GM23338 (cell line): ENCODE results near the gene CAPN10. TPM values are rescaled to one million over a fixed set of nuclear protein-coding genes. Genes with fewer than 3 reads are reported as not detected.

Experiments
- ATAC-seq: fragments of 200-7000 bp; cut with Tn5 transposase; 3 replicates; pipeline ENCODE4 v1.9.1; 2020
- DNase-seq: peaks from one replicate; pipeline ENCODE4 v3.0.0-alpha.2; 2015; ENCODE audit warnings: low spot score
- H2AFZ ChIP-seq: fragments of 200-600 bp; sonication (generic); 2 replicates; pipeline ENCODE4 v1.8.0; 2016; ENCODE audit warnings: antibody characterized with exemption, mild to moderate bottlenecking, moderate library complexity
- H3F3A ChIP-seq: fragments of 200-600 bp; sonication (generic); replicated peaks from 2 replicates; pipeline ENCODE4 v1.8.0; 2017; ENCODE audit warnings: antibody characterized with exemption, mixed run types, low read depth
- H3K27ac ChIP-seq: fragments of 200-600 bp; sonication (generic); 2 replicates; pipeline ENCODE4 v1.6.1; 2016; ENCODE audit warnings: low read depth
- H3K27me3 ChIP-seq: fragments of 200-600 bp; sonication (generic); 2 replicates; pipeline ENCODE4 v1.8.0; 2016; ENCODE audit warnings: mild to moderate bottlenecking, mixed run types, moderate library complexity; ENCODE audit not compliant: insufficient read depth
- H3K36me3 ChIP-seq: fragments of 200-600 bp; sonication (generic); 2 replicates; pipeline ENCODE4 v1.8.0; 2016; ENCODE audit warnings: mild to moderate bottlenecking; ENCODE audit not compliant: insufficient read depth
- H3K4me1 ChIP-seq: fragments of 200-600 bp; sonication (generic); 2 replicates; pipeline ENCODE4 v1.8.0; 2016; ENCODE audit warnings: mild to moderate bottlenecking, moderate library complexity; ENCODE audit not compliant: insufficient read depth
- H3K4me2 ChIP-seq: fragments of 200-600 bp; sonication (generic); 2 replicates; pipeline ENCODE4 v1.7.1; 2017; ENCODE audit warnings: mixed run types
- H3K4me3 ChIP-seq: fragments of 200-600 bp; sonication (generic); 2 replicates; pipeline ENCODE4 v1.6.1; 2016; ENCODE audit warnings: mixed run types
- H3K79me2 ChIP-seq: fragments of 200-600 bp; sonication (generic); replicated peaks from 2 replicates; pipeline ENCODE4 v1.8.0; 2017; ENCODE audit warnings: mild to moderate bottlenecking; ENCODE audit not compliant: insufficient read depth
- H3K9me2 ChIP-seq: fragments of 200-600 bp; sonication (generic); 2 replicates; pipeline ENCODE4 v1.8.0; 2017; ENCODE audit not compliant: insufficient read depth
- H4K20me1 ChIP-seq: fragments of 200-600 bp; sonication (generic); replicated peaks from 2 replicates; pipeline ENCODE4 v1.8.0; 2017; ENCODE audit warnings: mild to moderate bottlenecking; ENCODE audit not compliant: insufficient read depth
- H3K27ac Mint-ChIP-seq: 2 replicates; pipeline ENCODE4 v1.8.0; 2020; ENCODE audit warnings: inconsistent platforms, mild to moderate bottlenecking, moderate library complexity, mixed read lengths
- H3K27me3 Mint-ChIP-seq: 3 replicates; pipeline ENCODE4 v1.8.0; 2022; ENCODE audit warnings: low read depth, mild to moderate bottlenecking, moderate library complexity, mixed read lengths, inconsistent platforms; ENCODE audit not compliant: insufficient read depth, poor library complexity
- H3K36me3 Mint-ChIP-seq: 3 replicates; pipeline ENCODE4 v1.8.0; 2021; ENCODE audit warnings: low read depth, mild to moderate bottlenecking, inconsistent platforms, moderate library complexity, mixed read lengths
- H3K4me1 Mint-ChIP-seq: 3 replicates; pipeline ENCODE4 v1.8.0; 2020; ENCODE audit warnings: mild to moderate bottlenecking, inconsistent platforms, mixed read lengths
- H3K4me3 Mint-ChIP-seq: 3 replicates; pipeline ENCODE4 v1.8.0; 2021; ENCODE audit warnings: moderate library complexity, mild to moderate bottlenecking, inconsistent platforms, mixed read lengths
- H3K9me3 Mint-ChIP-seq: 3 replicates; pipeline ENCODE4 v1.8.0; 2020; ENCODE audit warnings: moderate library complexity, mild to moderate bottlenecking, inconsistent platforms, mixed read lengths
- EZH2 ChIP-seq: fragments of 200-600 bp; sonication (generic); IDR thresholded peaks from one replicate; pipeline ENCODE4 v1.8.0; 2017; ENCODE audit warnings: antibody characterized with exemption, mild to moderate bottlenecking, low read depth; ENCODE audit not compliant: unreplicated experiment
- EZH2phosphoT487 ChIP-seq: fragments of 200-600 bp; sonication (generic); IDR thresholded peaks from one replicate; pipeline ENCODE4 v1.8.1; 2018; ENCODE audit warnings: antibody characterized with exemption; ENCODE audit not compliant: unreplicated experiment
- NANOG ChIP-seq: IDR thresholded peaks from 2 replicates; pipeline ENCODE4 v1.6.1; 2016; ENCODE audit warnings: antibody characterized with exemption, borderline replicate concordance
- POLR2AphosphoS5 ChIP-seq: IDR thresholded peaks from 2 replicates; pipeline ENCODE4 v1.6.1; 2016; ENCODE audit warnings: antibody characterized with exemption, low read depth
- STAT1 ChIP-seq: IDR thresholded peaks from one replicate; pipeline ENCODE4 v1.6.1; 2016; ENCODE audit warnings: antibody characterized with exemption; ENCODE audit not compliant: unreplicated experiment
- ZNF114 ChIP-seq: fragments of 250-450 bp; sonication (Bioruptor Pico); IDR thresholded peaks from 2 replicates; pipeline ENCODE4 v1.5.0; 2020; ENCODE audit warnings: mild to moderate bottlenecking, moderate library complexity
- ZNF331 ChIP-seq: fragments of 250-450 bp; sonication (Bioruptor Pico); IDR thresholded peaks from 2 replicates; pipeline ENCODE4 v1.5.0; 2020; ENCODE audit warnings: low read depth, mild to moderate bottlenecking, moderate library complexity
- polyA plus RNA-seq: library from polyadenylated mRNA; unstranded; fragments of >200 nt; fragmentation: Nextera tagmentation; extraction: Ambion mirVana; gene quantifications from 2 replicates; pipeline ENCODE4 v1.2.1, GENCODE V29; 2016
- total RNA-seq: library from RNA; depleted of rRNA; stranded (reverse); fragments of >200 nt; shearing (Covaris generic); gene quantifications from 2 replicates; pipeline ENCODE4 v1.2.3, GENCODE V29; 2014
- TF ChIP-seq, protein P1 (sequence below), 2 experiments: fragments of 200-600 bp in 1 of 2; sonication (generic) in 1 of 2; conservative IDR thresholded peaks; 2 replicates each; pipeline versions ENCODE4 v1.5.1 to v1.6.1; 2016 to 2017; ENCODE audit warnings: antibody characterized with exemption in 2 of 2, low read depth in 2 of 2, mild to moderate bottlenecking in 2 of 2, moderate library complexity in 1 of 2
- TF ChIP-seq, protein P2 (sequence below): IDR thresholded peaks from one replicate; pipeline ENCODE4 v1.6.1; 2018; ENCODE audit warnings: antibody characterized with exemption; ENCODE audit not compliant: unreplicated experiment
- TF ChIP-seq, protein P3 (sequence below): IDR thresholded peaks from 2 replicates; pipeline ENCODE4 v1.6.1; 2016; ENCODE audit warnings: antibody characterized with exemption
- TF ChIP-seq, protein P4 (sequence below): fragments of 250-450 bp; sonication (Bioruptor Pico); IDR thresholded peaks from 2 replicates; pipeline ENCODE4 v1.5.0; 2020; ENCODE audit warnings: mild to moderate bottlenecking, moderate library complexity

Gene CAPN10
- total and polyA plus RNA-seq, 2 experiments from 2014 or later: 30.2 to 59.8 TPM

DNA sequence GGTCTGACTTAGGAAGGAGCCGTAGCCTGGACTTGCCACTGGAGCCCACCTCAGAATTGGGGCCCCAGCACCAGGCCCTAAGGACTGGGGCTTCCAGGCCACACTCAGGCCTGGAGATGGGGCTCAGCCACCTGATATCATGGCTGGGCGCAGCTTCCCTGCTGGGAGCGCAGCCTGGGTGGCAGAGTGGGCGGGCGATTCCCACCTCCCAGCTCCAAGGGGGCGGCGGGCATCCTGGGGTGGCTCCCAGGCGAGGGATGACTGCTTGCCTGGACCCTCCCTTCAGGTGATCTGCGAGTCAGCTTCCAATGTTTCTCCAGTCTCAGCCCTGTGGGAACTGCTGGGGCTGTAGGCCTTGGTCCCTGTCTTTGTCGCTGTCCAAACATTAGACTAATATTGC is 58.8 kb downstream of the CAPN10 start:
- Histone ChIP-seq H3K27ac (no peak overlapping the region), H3K4me3 (no peak overlapping the region), H3K79me2 (no peaks in the 10 kb centered on the region), H2AFZ (no peak overlapping the region), H3K36me3 (no peaks in the 10 kb centered on the region), H4K20me1 (no peaks in the 10 kb centered on the region), H3K4me1 (no peaks in the 10 kb centered on the region), H3F3A (no peaks in the 10 kb centered on the region), H3K9me2 (no peaks in the 10 kb centered on the region), H3K27me3 (no peaks in the 10 kb centered on the region), H3K4me2 (no peak overlapping the region)
- no peak for ATAC-seq
- TF ChIP-seq STAT1 (no peak), POLR2AphosphoS5 (no peak), NANOG (no peak), EZH2 (no peak), ZNF331 (CRISPR knock-in tag) (no peak), EZH2phosphoT487 (no peak)
- TF ChIP-seq, protein P1, sequence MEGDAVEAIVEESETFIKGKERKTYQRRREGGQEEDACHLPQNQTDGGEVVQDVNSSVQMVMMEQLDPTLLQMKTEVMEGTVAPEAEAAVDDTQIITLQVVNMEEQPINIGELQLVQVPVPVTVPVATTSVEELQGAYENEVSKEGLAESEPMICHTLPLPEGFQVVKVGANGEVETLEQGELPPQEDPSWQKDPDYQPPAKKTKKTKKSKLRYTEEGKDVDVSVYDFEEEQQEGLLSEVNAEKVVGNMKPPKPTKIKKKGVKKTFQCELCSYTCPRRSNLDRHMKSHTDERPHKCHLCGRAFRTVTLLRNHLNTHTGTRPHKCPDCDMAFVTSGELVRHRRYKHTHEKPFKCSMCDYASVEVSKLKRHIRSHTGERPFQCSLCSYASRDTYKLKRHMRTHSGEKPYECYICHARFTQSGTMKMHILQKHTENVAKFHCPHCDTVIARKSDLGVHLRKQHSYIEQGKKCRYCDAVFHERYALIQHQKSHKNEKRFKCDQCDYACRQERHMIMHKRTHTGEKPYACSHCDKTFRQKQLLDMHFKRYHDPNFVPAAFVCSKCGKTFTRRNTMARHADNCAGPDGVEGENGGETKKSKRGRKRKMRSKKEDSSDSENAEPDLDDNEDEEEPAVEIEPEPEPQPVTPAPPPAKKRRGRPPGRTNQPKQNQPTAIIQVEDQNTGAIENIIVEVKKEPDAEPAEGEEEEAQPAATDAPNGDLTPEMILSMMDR (conservative IDR thresholded peaks at IDR 0.05; ENCODE audit: low read depth in 2 of 2): no peak
- TF ChIP-seq, protein P2, sequence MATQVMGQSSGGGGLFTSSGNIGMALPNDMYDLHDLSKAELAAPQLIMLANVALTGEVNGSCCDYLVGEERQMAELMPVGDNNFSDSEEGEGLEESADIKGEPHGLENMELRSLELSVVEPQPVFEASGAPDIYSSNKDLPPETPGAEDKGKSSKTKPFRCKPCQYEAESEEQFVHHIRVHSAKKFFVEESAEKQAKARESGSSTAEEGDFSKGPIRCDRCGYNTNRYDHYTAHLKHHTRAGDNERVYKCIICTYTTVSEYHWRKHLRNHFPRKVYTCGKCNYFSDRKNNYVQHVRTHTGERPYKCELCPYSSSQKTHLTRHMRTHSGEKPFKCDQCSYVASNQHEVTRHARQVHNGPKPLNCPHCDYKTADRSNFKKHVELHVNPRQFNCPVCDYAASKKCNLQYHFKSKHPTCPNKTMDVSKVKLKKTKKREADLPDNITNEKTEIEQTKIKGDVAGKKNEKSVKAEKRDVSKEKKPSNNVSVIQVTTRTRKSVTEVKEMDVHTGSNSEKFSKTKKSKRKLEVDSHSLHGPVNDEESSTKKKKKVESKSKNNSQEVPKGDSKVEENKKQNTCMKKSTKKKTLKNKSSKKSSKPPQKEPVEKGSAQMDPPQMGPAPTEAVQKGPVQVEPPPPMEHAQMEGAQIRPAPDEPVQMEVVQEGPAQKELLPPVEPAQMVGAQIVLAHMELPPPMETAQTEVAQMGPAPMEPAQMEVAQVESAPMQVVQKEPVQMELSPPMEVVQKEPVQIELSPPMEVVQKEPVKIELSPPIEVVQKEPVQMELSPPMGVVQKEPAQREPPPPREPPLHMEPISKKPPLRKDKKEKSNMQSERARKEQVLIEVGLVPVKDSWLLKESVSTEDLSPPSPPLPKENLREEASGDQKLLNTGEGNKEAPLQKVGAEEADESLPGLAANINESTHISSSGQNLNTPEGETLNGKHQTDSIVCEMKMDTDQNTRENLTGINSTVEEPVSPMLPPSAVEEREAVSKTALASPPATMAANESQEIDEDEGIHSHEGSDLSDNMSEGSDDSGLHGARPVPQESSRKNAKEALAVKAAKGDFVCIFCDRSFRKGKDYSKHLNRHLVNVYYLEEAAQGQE: no peak
- TF ChIP-seq, protein P3, sequence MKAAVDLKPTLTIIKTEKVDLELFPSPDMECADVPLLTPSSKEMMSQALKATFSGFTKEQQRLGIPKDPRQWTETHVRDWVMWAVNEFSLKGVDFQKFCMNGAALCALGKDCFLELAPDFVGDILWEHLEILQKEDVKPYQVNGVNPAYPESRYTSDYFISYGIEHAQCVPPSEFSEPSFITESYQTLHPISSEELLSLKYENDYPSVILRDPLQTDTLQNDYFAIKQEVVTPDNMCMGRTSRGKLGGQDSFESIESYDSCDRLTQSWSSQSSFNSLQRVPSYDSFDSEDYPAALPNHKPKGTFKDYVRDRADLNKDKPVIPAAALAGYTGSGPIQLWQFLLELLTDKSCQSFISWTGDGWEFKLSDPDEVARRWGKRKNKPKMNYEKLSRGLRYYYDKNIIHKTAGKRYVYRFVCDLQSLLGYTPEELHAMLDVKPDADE: no peak
- no peak for DNase-seq
- H3K4me1 Mint-ChIP-seq: peaks cover 10% of the 10 kb centered on the region
- H3K27me3 Mint-ChIP-seq: peaks cover 13% of the 10 kb centered on the region
- H3K4me3 Mint-ChIP-seq: no peak overlapping the region
- H3K9me3 Mint-ChIP-seq: no peaks in the 10 kb centered on the region
- no peak overlapping the region for H3K27ac Mint-ChIP-seq
- H3K36me3 Mint-ChIP-seq: no peaks in the 10 kb centered on the region

DNA sequence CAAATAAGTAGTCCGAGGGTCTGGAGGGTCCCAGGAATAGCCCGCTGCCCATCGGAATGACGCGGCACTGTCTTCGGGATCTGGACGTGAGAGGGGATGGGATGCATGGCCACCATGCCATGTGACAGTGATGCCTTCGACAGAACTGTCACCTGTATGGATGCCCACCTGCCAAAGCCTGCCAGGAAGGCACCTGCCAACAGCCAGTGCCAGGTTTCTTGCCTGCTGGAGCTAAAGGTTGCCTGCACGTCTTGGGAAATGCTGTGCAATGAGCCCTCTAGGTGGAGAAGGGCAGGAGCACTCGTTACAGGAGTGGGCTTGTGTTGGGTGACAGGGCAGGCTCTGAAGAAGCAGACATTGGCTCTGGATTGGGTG is 59.3 kb downstream of the CAPN10 start:
- Histone ChIP-seq H3K79me2 (no peaks in the 10 kb centered on the region), H3K27me3 (no peaks in the 10 kb centered on the region), H3F3A (no peaks in the 10 kb centered on the region), H4K20me1 (no peaks in the 10 kb centered on the region), H3K36me3 (no peaks in the 10 kb centered on the region), H3K27ac (no peak overlapping the region), H3K4me1 (no peaks in the 10 kb centered on the region), H3K9me2 (no peaks in the 10 kb centered on the region), H3K4me3 (no peak overlapping the region), H3K4me2 (no peak overlapping the region), H2AFZ (no peak overlapping the region)
- ATAC-seq (no peak), DNase-seq (no peak)
- Mint-ChIP-seq H3K4me3 (no peak overlapping the region), H3K4me1 (peaks cover 10% of the 10 kb centered on the region), H3K27ac (no peak overlapping the region), H3K36me3 (no peaks in the 10 kb centered on the region), H3K9me3 (no peaks in the 10 kb centered on the region), H3K27me3 (peaks cover 13% of the 10 kb centered on the region)
- TF ChIP-seq ZNF114 (CRISPR knock-in tag) (no peak), POLR2AphosphoS5 (no peak)
- TF ChIP-seq, protein P4, sequence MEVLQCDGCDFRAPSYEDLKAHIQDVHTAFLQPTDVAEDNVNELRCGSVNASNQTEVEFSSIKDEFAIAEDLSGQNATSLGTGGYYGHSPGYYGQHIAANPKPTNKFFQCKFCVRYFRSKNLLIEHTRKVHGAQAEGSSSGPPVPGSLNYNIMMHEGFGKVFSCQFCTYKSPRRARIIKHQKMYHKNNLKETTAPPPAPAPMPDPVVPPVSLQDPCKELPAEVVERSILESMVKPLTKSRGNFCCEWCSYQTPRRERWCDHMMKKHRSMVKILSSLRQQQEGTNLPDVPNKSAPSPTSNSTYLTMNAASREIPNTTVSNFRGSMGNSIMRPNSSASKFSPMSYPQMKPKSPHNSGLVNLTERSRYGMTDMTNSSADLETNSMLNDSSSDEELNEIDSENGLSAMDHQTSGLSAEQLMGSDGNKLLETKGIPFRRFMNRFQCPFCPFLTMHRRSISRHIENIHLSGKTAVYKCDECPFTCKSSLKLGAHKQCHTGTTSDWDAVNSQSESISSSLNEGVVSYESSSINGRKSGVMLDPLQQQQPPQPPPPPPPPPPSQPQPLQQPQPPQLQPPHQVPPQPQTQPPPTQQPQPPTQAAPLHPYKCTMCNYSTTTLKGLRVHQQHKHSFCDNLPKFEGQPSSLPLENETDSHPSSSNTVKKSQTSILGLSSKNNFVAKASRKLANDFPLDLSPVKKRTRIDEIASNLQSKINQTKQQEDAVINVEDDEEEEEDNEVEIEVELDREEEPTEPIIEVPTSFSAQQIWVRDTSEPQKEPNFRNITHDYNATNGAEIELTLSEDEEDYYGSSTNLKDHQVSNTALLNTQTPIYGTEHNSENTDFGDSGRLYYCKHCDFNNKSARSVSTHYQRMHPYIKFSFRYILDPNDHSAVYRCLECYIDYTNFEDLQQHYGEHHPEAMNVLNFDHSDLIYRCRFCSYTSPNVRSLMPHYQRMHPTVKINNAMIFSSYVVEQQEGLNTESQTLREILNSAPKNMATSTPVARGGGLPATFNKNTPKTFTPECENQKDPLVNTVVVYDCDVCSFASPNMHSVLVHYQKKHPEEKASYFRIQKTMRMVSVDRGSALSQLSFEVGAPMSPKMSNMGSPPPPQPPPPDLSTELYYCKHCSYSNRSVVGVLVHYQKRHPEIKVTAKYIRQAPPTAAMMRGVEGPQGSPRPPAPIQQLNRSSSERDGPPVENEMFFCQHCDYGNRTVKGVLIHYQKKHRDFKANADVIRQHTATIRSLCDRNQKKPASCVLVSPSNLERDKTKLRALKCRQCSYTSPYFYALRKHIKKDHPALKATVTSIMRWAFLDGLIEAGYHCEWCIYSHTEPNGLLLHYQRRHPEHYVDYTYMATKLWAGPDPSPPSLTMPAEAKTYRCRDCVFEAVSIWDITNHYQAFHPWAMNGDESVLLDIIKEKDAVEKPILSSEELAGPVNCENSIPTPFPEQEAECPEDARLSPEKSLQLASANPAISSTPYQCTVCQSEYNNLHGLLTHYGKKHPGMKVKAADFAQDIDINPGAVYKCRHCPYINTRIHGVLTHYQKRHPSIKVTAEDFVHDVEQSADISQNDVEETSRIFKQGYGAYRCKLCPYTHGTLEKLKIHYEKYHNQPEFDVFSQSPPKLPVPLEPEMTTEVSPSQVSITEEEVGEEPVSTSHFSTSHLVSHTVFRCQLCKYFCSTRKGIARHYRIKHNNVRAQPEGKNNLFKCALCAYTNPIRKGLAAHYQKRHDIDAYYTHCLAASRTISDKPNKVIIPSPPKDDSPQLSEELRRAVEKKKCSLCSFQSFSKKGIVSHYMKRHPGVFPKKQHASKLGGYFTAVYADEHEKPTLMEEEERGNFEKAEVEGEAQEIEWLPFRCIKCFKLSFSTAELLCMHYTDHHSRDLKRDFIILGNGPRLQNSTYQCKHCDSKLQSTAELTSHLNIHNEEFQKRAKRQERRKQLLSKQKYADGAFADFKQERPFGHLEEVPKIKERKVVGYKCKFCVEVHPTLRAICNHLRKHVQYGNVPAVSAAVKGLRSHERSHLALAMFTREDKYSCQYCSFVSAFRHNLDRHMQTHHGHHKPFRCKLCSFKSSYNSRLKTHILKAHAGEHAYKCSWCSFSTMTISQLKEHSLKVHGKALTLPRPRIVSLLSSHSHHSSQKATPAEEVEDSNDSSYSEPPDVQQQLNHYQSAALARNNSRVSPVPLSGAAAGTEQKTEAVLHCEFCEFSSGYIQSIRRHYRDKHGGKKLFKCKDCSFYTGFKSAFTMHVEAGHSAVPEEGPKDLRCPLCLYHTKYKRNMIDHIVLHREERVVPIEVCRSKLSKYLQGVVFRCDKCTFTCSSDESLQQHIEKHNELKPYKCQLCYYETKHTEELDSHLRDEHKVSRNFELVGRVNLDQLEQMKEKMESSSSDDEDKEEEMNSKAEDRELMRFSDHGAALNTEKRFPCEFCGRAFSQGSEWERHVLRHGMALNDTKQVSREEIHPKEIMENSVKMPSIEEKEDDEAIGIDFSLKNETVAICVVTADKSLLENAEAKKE (CRISPR knock-in tag): no peak
